Measurements from ENCODE around the gene OAT. TPM values are rescaled to one million over a fixed set of nuclear protein-coding genes. Genes with fewer than 3 reads are reported as not detected.

Gene OAT
- total RNA-seq, 1 experiment from 2014 or later: 67.9 TPM

DNA sequence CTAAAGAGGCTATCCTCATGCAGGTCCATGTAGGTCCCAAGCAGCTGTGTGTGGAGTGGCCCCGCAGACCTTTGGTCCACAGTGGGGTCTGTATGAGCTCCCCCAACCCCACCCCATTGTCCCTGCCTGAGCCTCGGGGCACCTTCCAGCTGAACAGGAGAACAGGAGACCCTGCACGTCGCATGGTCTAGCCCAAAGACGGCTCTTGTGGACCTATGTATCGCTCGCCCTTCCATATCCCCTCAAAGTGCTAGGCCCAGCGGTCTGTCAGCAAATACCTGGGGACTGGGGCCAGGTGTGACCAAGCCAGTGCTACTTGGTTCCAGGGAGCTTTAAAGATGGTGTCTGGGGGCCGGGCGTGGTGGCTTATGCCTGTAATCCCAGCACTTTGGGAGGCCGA, 43.0 kb downstream of the OAT start:
- Histone ChIP-seq H3T11ph (ENCODE audit: low read length) (no peak overlapping the region), H2BK5ac (ENCODE audit: insufficient read length, low read length) (no peak overlapping the region), H3K4me1 (ENCODE audit: insufficient read depth, low read length) (no peaks in the 10 kb centered on the region; the same call in 1 of the 2 replicates), H3K79me1 (ENCODE audit: insufficient read depth, low read depth, low read length, poor library complexity, severe bottlenecking) (no peaks in the 10 kb centered on the region), H3K23me2 (ENCODE audit: insufficient read length, low read depth, low read length, poor library complexity, severe bottlenecking) (no peaks in the 10 kb centered on the region), H4K8ac (replicated peaks; ENCODE audit: insufficient read length, low read depth, low read length) (no peak overlapping the region), H3K4ac (ENCODE audit: low read depth, low read length) (no peak overlapping the region), H3K4me2 (ENCODE audit: insufficient read depth, insufficient read length, low read length) (no peak overlapping the region), H3K56ac (ENCODE audit: insufficient read length, low read depth, low read length) (no peak overlapping the region), H2BK15ac (ENCODE audit: low read depth, low read length) (no peak overlapping the region), H3K27ac (ENCODE audit: insufficient read length, low read depth, low read length) (no peak overlapping the region), H3K79me2 (ENCODE audit: insufficient read depth, low read length) (no peaks in the 10 kb centered on the region), H2BK120ac (ENCODE audit: low read depth, low read length, poor library complexity, severe bottlenecking) (no peak overlapping the region), H3K9ac (ENCODE audit: extremely low read depth, insufficient read length, low read length) (no peak overlapping the region), H3K18ac (ENCODE audit: insufficient read length, low read depth, low read length) (no peak overlapping the region), H2BK20ac (ENCODE audit: low read depth, low read length, poor library complexity, severe bottlenecking) (no peak overlapping the region), H2BK12ac (ENCODE audit: insufficient read length, low read depth, low read length) (no peak overlapping the region), H3K9me3 (ENCODE audit: control insufficient read depth, low read depth, low read length) (no peaks in the 10 kb centered on the region), H2AFZ (ENCODE audit: low read length) (no peak overlapping the region), H2AK5ac (ENCODE audit: insufficient read length, low read length) (no peak overlapping the region), H3K23ac (ENCODE audit: insufficient read length, low read depth, low read length) (no peak overlapping the region), H4K91ac (ENCODE audit: insufficient read length, low read depth, low read length) (no peak overlapping the region), H3K27me3 (ENCODE audit: insufficient read depth, low read length) (no peaks in the 10 kb centered on the region), H3K14ac (ENCODE audit: insufficient read depth, low read length) (no peak overlapping the region), H4K5ac (ENCODE audit: insufficient read length, low read depth, low read length) (no peak overlapping the region), H4K20me1 (ENCODE audit: control insufficient read depth, insufficient read depth, insufficient read length) (no peaks in the 10 kb centered on the region)
- Mint-ChIP-seq H3K27me3 (ENCODE audit: low read depth) (peaks cover 36% of the 10 kb centered on the region), H3K27ac (no peak overlapping the region), H3K4me1 (peaks cover 21 to 30% of the 10 kb centered on the region in 2 experiments), H3K9me3 (no peaks in the 10 kb centered on the region; a peak in 2 of 5 replicates), H3K36me3 (ENCODE audit: insufficient read depth in 1 of 3, low read depth in 3 of 3) (no peaks in the 10 kb centered on the region; a peak in 1 of 7 replicates), H3K4me3 (no peak overlapping the region)
- WGBS (ENCODE audit: extremely low coverage, insufficient read length, low lambda C conversion rate): no CpG with 5 or more reads among the region's 11 CpGs
- no peak for DNase-seq
- no peak for TF ChIP-seq CTCF (conservative IDR thresholded peaks at IDR 0.05)
